Stimulated activated CD4-positive, alpha-beta T cell treated with anti-CD3 and anti-CD28 coated beads, Interleukin-12 subunit alpha, Interleukin-12 subunit beta, amount 100 ng/mL, for 4 hours (primary cell): ENCODE measurements around the gene ADGRL1.
"Not testable (repeated sequence)": the region's sequence is repeated elsewhere in the genome, so short reads cannot be mapped to it uniquely, and the experiment has no call there.

Experiments
- DNase-seq: peaks from one replicate; pipeline ENCODE4 v3.0.0-alpha.2; 2020

Gene ADGRL1

GRCh38 chr19:14217886-14218285, 11.9 kb upstream of the ADGRL1 start:
- DNase-seq, result not testable (repeated sequence)

DNA sequence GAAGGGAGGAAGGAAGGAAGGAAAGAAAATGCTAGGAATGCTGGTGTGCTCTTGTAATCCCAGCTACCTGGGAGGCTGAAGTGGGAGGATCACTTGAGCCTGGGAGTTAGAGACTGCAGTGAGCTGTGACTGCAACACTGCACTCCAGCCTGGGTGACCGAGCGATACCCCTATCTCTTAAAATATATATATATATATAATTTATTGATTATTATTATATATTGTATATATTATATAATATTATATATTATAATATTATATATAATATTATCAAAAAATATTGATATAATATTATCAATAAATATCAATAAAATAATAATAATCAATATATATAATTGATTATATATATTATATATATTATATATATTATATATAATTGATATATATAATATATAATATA, 8.6 kb upstream of the ADGRL1 start:
- no peak for DNase-seq

DNA sequence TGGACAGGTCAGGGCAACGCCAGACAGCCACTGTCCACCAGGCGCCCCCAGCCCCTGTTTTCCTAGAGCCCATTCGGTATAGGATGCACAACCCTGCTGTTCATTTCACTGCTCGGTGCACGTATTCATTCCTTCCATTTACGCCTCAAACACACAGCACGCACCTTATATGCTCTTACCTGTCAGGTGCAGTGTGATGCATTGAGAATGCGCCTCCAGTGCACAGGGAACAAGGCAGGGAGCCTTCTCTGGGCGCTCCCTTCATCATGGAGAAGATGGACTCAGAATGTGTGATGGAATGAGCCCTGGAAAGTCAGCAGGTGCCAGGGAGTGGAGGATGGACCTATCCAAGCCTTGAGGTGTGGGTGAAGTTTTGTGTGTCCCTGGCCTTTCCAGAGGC, 4.2 kb upstream of the ADGRL1 start:
- not testable (repeated sequence) for DNase-seq

DNA sequence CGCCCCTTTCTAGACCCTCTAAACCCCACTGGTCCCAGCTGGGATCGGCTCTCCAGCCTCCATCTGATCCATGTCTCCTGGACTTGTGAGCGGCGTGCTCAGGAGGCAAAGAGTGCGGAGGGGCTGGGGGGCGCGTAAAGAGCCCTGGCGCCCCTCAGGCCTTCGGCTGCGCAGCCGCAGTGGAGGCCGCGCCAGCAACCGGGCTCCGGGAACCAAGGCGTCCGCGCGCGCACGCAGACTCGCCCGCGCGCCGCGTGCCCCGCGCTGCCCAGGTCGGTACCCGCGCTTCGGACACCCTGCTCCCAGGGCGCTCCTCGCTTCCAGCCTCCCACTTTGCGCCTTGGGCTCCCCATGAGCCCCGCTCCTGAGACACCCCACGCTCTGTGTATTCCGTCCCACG, 3.4 kb upstream of the ADGRL1 start:
- not testable (repeated sequence) for DNase-seq

DNA sequence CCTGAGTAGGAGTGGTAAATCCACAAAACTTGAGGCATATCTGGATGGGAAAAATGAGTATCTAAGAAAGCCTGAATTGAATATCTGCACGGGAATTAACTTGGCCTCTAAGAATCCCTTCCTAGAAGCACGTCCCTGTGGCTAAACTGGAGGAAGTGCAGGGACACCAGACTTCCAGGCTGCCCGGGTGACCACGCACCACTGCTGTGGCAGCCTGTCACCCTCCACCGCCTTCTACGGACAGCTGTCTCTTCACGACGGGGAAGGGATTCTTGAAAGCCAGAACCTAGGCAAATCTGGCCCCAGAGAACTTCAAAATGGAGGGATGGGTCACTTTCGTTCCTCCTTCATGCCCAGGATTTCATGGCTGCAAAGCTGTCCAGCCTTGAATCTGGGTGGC, 2.5 kb upstream of the ADGRL1 start:
- DNase-seq, result not testable (repeated sequence)

- not testable (repeated sequence) for DNase-seq
Observed at GRCh38 chr19:14207796-14208195, 1.8 kb upstream of the ADGRL1 start.

- DNase-seq, result peak; percentile 82
Observed at GRCh38 chr19:14206737-14207726, 1.1 kb upstream of the ADGRL1 start.

GRCh38 chr19:14206308-14206707, 339 bp upstream of the ADGRL1 start:
- DNase-seq, result peak; percentile 23

DNA sequence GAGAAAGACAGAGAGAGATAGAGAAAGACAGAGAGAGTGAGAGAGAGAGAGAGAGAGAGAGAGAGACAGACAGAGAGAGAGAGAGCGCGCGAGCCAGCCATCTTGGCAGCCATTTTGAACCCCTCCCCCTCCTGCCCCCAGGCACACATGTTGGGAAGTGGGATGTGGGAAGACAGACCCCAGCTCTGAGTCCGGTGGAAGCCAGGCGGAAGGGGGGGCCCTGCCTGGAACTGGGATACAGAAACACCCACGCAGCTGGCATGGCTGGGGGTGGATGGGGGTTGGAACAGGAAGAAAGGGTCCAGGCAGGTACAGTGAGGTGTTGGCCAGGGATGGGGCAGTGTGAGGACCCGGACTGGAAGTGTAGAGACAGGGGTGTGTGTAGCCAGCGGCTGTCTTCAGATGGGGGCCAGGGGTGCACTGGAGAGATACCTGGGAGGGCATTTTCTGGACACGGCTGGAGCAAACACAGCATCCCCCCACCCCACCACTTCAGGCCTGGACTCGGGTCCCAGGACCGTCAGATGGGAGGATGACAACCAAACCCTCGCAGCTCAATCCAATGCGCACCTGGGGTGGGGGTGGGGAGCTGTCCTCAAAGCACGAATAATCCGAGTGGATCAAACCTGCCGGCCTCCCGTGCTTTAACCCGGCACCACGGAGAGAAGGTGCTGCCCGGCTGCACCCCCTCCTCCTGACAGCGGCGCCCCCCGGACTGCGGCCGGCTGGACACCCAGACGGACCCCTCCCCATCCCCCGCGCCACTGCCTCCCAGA, 1.1 kb downstream of the ADGRL1 start:
- not testable (repeated sequence) for DNase-seq

GRCh38 chr19:14204219-14204618, 1.8 kb downstream of the ADGRL1 start:
- DNase-seq, result not testable (repeated sequence)

- not testable (repeated sequence) for DNase-seq
Observed at GRCh38 chr19:14203788-14204187, 2.2 kb downstream of the ADGRL1 start.

DNA sequence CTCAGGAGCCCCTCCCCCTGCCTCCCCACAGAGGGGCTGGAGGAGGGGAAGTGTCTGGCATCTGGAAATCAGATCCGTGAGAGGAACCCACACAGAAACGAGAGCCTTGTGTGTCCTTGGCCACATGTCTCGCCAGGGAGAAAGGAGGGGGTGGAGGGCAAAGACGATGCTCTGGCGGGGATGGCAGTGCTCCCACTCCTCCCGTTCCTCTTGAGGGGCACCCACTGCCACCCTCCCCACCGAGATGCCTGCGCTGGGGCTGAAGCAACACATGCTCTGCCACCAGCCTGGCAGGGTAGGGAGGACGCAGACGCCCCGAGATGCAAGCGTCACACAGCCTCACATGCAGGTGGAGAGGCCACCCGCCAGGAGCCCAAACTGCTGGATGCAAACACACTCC, 2.8 kb downstream of the ADGRL1 start:
- no peak for DNase-seq

DNA sequence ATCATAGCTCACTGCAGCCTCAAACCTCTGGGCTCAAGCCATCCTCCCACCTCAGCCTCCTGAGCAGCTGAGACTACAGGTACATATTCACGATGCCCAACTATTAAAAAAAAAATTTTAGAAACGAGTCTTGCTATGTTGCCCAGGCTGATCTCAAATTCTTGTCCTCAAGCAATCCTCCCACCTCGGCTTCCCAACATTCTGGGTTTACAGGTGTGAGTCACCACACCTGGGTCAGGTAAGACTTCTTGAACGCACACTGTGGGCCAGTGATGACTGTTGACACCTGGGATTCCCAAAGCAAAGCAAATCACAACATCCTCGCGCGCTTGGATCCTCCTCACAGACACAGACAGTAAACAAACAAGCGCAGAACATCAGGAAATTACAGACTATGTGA, 4.5 kb downstream of the ADGRL1 start:
- not testable (repeated sequence) for DNase-seq

DNA sequence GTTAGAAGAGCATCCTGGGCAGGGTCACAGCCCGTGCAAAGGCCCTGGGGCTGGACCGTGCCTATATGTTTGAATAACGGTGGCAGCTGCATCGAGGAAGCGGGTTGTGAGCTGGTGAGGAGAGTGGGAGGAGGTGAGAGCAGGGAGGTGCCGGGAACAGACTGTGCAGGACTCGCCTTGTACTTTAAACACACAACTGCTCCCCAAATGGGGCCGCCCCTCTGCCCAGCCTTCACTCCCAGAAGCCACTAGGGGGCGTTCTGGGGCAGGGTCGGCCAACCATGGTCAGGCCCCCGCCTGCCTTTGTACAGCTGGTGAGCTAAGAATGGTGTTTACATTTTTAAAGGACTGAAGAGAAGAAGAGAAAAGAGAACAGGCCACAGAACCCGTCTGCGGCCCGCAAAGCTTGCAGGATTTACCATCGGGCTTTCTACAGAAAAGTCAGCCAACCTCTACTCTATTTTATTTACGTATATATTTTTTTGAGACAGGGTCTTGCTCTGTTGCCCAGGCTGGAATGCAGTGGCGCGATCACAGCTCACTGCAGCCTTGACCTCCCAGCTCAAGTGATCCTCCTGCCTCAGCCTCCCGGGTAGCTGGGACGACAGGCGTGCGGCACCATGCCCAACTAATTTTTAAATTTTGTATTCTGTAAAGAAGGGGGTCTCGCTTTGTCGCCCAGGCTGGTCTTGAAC, 5.7 kb downstream of the ADGRL1 start:
- DNase-seq, result peak; percentile 37

- no peak for DNase-seq
Observed at GRCh38 chr19:14198384-14199376, 7.3 kb downstream of the ADGRL1 start.

GRCh38 chr19:14197882-14198281, 8.1 kb downstream of the ADGRL1 start:
- DNase-seq, result no peak

DNA sequence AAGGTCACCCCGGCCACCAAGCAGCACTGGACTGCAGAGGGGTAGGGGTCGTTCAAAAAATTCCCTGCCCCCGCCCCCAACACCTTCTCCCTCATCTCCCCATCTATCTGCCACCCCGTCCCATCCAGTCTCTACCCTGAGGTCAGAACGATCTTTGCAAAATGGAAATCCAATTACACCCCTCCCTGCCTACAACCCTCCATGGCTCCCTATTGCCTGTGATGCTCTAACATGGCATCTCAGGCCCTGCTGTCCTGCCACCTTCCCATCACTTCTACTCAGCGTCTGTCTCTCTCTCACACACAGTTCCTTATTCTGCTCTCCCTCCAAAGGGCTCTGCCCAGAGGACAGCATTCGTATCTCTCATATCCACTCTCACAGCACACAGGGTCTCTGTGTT, 8.7 kb downstream of the ADGRL1 start:
- not testable (repeated sequence) for DNase-seq

DNA sequence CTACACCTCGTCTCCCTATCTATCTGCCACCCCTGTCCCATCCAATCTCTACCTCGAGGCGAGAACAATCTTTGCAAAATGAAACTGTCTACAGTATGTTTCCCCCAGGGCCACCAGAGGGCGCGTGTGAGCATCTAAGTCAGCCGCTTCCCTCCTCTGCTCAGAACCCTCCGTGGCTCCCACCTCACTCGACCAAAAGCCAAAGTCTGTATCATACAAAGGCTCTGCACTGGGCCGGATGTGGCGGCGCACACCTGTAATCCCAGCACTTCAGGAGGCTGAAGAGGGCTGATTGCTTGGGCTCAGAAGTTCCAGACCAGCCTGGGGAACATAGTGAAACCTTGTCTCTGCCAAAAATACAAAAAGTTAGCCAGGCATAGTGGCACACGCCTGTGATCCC, 9.9 kb downstream of the ADGRL1 start:
- peak; percentile 77 for DNase-seq

- not testable (repeated sequence) for DNase-seq
Observed at GRCh38 chr19:14195216-14195615, 10.8 kb downstream of the ADGRL1 start.

- DNase-seq, result no peak
Observed at GRCh38 chr19:14189415-14189814, 16.6 kb downstream of the ADGRL1 start.

GRCh38 chr19:14188086-14188485, 17.9 kb downstream of the ADGRL1 start:
- not testable (repeated sequence) for DNase-seq

DNA sequence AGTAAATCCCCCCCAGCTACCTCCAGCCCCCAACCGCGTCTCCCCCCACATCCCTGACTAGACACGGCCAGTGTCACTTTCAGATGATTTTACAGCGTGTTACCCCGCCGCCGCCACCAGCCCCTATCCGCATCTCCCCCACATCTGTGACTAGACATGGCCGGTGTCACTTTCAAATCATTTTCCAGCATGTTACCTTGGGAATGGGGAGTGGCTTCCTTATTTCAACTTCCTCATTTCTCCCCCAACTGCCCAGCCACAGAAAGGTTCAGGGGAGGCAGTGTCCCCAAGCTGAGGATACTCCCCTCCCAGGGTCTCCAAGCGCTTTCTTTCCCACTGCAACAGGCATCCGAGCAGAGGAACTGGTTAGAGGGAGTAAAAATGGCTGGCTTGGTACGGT, 18.4 kb downstream of the ADGRL1 start:
- DNase-seq, result no peak
